Panc1 (cell line): ENCODE results near the gene OSBPL10.

Experiments
- CTCF ChIP-seq: fragments of 450-650 bp; IDR thresholded peaks from 2 replicates; pipeline ENCODE4 v1.5.1; 2017; ENCODE audit warnings: mild to moderate bottlenecking
- TCF7L2 ChIP-seq: IDR thresholded peaks from 2 replicates; pipeline ENCODE4 v1.6.1; 2011; ENCODE audit warnings: mild to moderate bottlenecking, low read depth, low read length, inconsistent platforms

DNA sequence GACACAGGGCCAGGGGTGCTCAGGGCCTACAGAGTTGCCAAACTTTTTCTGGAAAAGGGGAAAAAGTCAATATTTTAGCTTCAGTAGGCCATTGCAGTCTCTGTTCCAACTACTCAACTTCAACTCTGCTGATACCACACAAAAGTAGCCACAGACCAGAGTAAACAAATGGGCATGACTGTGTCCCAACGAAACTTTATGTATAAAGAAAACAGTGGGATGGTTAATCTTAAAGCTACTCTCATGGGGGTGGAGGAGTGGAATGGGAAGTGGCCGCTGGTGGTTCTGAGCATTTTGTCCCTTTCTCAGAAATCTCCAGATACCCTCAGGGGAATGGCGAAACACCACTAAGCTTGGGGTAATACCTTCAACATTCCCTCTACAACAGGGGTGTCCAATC lies 69.9 kb downstream of the OSBPL10 start:
- TF ChIP-seq CTCF (no peak), TCF7L2 (no peak)
